Activated CD8-positive, alpha-beta T cell treated with anti-CD3 and anti-CD28 coated beads, Interleukin-2, amount 10 ng/mL, durations not matched to agents 7 days and 5 days (primary cell): ENCODE measurements around the gene PDIK1L. TPM values are rescaled to one million over a fixed set of nuclear protein-coding genes. Genes with fewer than 3 reads are reported as not detected.
"Not testable (repeated sequence)": the region's sequence is repeated elsewhere in the genome, so short reads cannot be mapped to it uniquely, and the experiment has no call there.

Source experiments
- ATAC-seq: fragments of 150-1000 bp; cut with Tn5 transposase; one replicate; pipeline ENCODE4 v1.10.0; 2021; ENCODE audit warnings: moderate library complexity
- CTCF ChIA-PET: fragments of 350-600 bp; sonication (Branson Sonifier 250); formaldehyde crosslinking; loops from one replicate; lab custom pipeline; 2021; ENCODE audit warnings: antibody characterized with exemption; lab: Charles Lee
- POLR2A ChIA-PET: fragments of 350-600 bp; sonication (Branson Sonifier 250); formaldehyde crosslinking; loops from one replicate; lab custom pipeline; 2021; ENCODE audit warnings: antibody characterized with exemption; lab: Charles Lee
- DNase-seq: peaks from one replicate; pipeline ENCODE4 v3.0.0-alpha.2; 2020
- H3K27ac Mint-ChIP-seq: one replicate; pipeline ENCODE4 v1.8.0; 2021; ENCODE audit warnings: mild to moderate bottlenecking, mixed read lengths
- H3K27me3 Mint-ChIP-seq: one replicate; pipeline ENCODE4 v1.8.0; 2021; ENCODE audit warnings: low read depth, mixed read lengths
- H3K36me3 Mint-ChIP-seq: one replicate; pipeline ENCODE4 v1.8.0; 2021; ENCODE audit warnings: low read depth, mixed read lengths
- H3K4me1 Mint-ChIP-seq: one replicate; pipeline ENCODE4 v1.8.0; 2021; ENCODE audit warnings: low read depth, mixed read lengths
- H3K4me3 Mint-ChIP-seq: one replicate; pipeline ENCODE4 v1.8.0; 2021; ENCODE audit warnings: mild to moderate bottlenecking, mixed read lengths
- H3K9me3 Mint-ChIP-seq: one replicate; pipeline ENCODE4 v1.8.0; 2022; ENCODE audit warnings: mixed read lengths; ENCODE audit not compliant: insufficient read depth
- total RNA-seq, 2 experiments: library from RNA; stranded (reverse); gene quantifications; one replicate each; pipeline ENCODE4 v1.2.3, GENCODE V29; 2021

Gene PDIK1L
- total RNA-seq, 2 experiments from 2014 or later = 21.3 to 25.4 TPM

DNA sequence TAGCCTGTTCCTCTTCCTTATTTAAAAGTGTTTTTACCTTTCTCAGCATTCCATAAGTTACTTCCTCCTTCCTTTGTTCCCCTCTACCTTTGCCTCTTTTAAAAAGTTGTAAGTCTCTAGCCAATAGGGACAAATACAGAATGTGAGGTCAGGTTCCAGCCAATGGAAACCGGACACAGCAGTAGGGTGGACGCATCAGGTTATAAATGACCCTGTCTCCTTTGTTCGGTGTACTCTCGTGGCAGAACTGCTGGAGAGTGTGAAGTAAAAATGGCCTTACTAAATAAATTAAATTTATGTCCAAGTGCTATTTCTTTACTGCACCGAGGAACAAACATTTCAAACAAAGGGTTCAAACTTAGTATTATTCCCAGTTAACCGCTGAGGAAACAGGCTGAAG is 18.1 kb upstream of the PDIK1L start:
- DNase-seq, H3K36me3 Mint-ChIP-seq: not testable (repeated sequence)

GRCh38 chr1:26094076-26094669 is 17.5 kb upstream of the PDIK1L start:
- Mint-ChIP-seq H3K4me3 (no peak overlapping the region), H3K27ac (no peak overlapping the region), H3K36me3 (no peaks in the 10 kb centered on the region), H3K4me1 (peaks cover 5% of the 10 kb centered on the region), H3K27me3 (peaks cover 32% of the 10 kb centered on the region), H3K9me3 (no peaks in the 10 kb centered on the region)
- no peak for ATAC-seq
- DNase-seq = no peak
- CTCF ChIA-PET = no interaction called here
- POLR2A ChIA-PET = no interaction called here

More for the DNA sequence above, 18.1 kb upstream of the PDIK1L start:
- H3K27ac Mint-ChIP-seq, POLR2A ChIA-PET, H3K4me3 Mint-ChIP-seq, H3K4me1 Mint-ChIP-seq, CTCF ChIA-PET, ATAC-seq, H3K9me3 Mint-ChIP-seq: not testable (repeated sequence)
- peaks cover 32% of the 10 kb centered on the region for H3K27me3 Mint-ChIP-seq

GRCh38 chr1:26094677-26095383 is 16.8 kb upstream of the PDIK1L start:
- Mint-ChIP-seq H3K9me3 (no peaks in the 10 kb centered on the region), H3K27ac (no peak overlapping the region), H3K4me3 (no peak overlapping the region), H3K27me3 (peaks cover 29% of the 10 kb centered on the region), H3K36me3 (no peaks in the 10 kb centered on the region), H3K4me1 (peaks cover 5% of the 10 kb centered on the region)
- DNase-seq (no peak), ATAC-seq (no peak)
- CTCF ChIA-PET = no interaction called here
- POLR2A ChIA-PET = no interaction called here

DNA sequence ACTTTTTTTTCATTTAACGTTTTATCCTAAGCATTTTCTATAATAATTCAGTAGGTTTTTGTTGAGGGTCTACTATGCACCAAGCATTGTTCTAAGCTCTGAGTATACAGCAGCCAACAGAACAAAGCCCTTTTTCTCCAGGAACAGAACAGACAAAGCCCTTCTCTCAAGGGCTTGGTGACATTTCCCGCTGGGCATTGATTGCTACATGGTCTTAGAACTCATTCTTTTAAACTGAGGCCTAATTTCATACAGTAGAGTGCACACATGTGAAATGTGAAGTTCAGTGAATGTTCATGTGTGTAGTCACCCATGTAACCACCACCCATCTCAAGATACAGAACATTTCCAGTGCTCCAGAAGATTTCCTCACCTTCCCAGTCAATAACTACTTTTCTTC is 15.2 kb upstream of the PDIK1L start:
- Mint-ChIP-seq H3K4me1 (peaks cover 5% of the 10 kb centered on the region), H3K36me3 (no peaks in the 10 kb centered on the region), H3K9me3 (no peaks in the 10 kb centered on the region), H3K27ac (no peak overlapping the region), H3K4me3 (no peak overlapping the region), H3K27me3 (peaks cover 21% of the 10 kb centered on the region)
- ATAC-seq = no peak
- DNase-seq = no peak
- ChIA-PET CTCF (interaction anchor here (0.9 kb wide), 1 partner anchor 201 kb away, joined by 3 read pairs; no protein-coding TSS in a partner anchor), POLR2A (no interaction called here)

GRCh38 chr1:26097696-26098095 is 13.9 kb upstream of the PDIK1L start:
- Mint-ChIP-seq H3K9me3 (no peaks in the 10 kb centered on the region), H3K4me3 (no peak overlapping the region), H3K4me1 (peaks cover 5% of the 10 kb centered on the region), H3K27me3 (peaks cover 18% of the 10 kb centered on the region), H3K36me3 (no peaks in the 10 kb centered on the region), H3K27ac (no peak overlapping the region)
- ChIA-PET CTCF (interaction anchor here (0.7 to 17.6 kb wide), 5 partner anchors 49 to 202 kb away, joined by 3 to 356 read pairs (median 3); partner anchors contain the start of gene CEP85), POLR2A (no interaction called here)
- ATAC-seq (no peak), DNase-seq (no peak)

- no peak overlapping the region for H3K4me3 Mint-ChIP-seq
- H3K27ac Mint-ChIP-seq = no peak overlapping the region
- H3K36me3 Mint-ChIP-seq = no peaks in the 10 kb centered on the region
- H3K27me3 Mint-ChIP-seq = peaks cover 16% of the 10 kb centered on the region
- no peaks in the 10 kb centered on the region for H3K9me3 Mint-ChIP-seq
- ATAC-seq = no peak
- POLR2A ChIA-PET = no interaction called here
- H3K4me1 Mint-ChIP-seq = peaks cover 5% of the 10 kb centered on the region
- no peak for DNase-seq
- CTCF ChIA-PET = interaction anchor here (0.9 to 17.6 kb wide), 2 partner anchors 48 to 203 kb away, joined by 3 to 356 read pairs; no protein-coding TSS in a partner anchor
Measured at GRCh38 chr1:26098602-26099001, 13.0 kb upstream of the PDIK1L start.

DNA sequence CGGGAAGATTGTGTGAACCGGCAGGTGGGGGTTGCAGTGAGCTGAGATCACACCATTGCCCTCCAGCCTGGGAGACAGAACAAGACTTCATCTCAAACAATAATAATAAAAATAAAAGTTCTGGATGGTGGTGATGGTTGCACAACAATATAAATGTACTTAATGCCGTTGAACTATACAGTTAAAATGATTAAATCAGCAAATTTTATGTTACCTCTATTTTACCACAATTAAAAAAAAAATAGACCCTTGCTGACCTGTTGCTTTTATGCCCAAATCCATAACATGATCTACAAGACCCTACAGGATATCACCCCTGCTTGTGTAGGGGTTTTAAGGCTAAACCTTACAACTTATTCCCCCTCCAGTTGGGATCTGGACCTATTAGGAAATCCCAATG is 11.8 kb upstream of the PDIK1L start:
- Mint-ChIP-seq H3K4me1 (peaks cover 8% of the 10 kb centered on the region), H3K27me3 (peaks cover 11% of the 10 kb centered on the region), H3K36me3 (no peaks in the 10 kb centered on the region), H3K27ac (no peak overlapping the region), H3K9me3 (no peaks in the 10 kb centered on the region), H3K4me3 (no peak overlapping the region)
- CTCF ChIA-PET = interaction anchor here (1.4 to 17.6 kb wide), 2 partner anchors 47 to 64 kb away, joined by 4 to 356 read pairs; no protein-coding TSS in a partner anchor
- ATAC-seq = no peak
- DNase-seq = no peak
- POLR2A ChIA-PET = no interaction called here

GRCh38 chr1:26100204-26100603 is 11.4 kb upstream of the PDIK1L start:
- H3K9me3 Mint-ChIP-seq, H3K36me3 Mint-ChIP-seq, H3K4me3 Mint-ChIP-seq, POLR2A ChIA-PET, DNase-seq, ATAC-seq, H3K27ac Mint-ChIP-seq: not testable (repeated sequence)
- Mint-ChIP-seq H3K4me1 (peaks cover 12% of the 10 kb centered on the region), H3K27me3 (peaks cover 11% of the 10 kb centered on the region)
- CTCF ChIA-PET = interaction anchor here (1.3 to 17.6 kb wide), 3 partner anchors 46 to 204 kb away, joined by 4 to 356 read pairs (median 4); no protein-coding TSS in a partner anchor

GRCh38 chr1:26102119-26102518 is 9.5 kb upstream of the PDIK1L start:
- ChIA-PET CTCF (interaction anchor here (0.9 to 17.6 kb wide), 6 partner anchors 44 to 315 kb away, joined by 5 to 356 read pairs (median 7); partner anchors contain the start of gene CEP85), POLR2A (interaction anchor here (1.0 to 1.2 kb wide), 3 partner anchors 25 to 537 kb away, joined by 3 to 5 read pairs (median 4); no protein-coding TSS in a partner anchor)
- Mint-ChIP-seq H3K27me3 (peaks cover 11% of the 10 kb centered on the region), H3K4me3 (no peak overlapping the region), H3K27ac (no peak overlapping the region), H3K4me1 (peaks cover 14% of the 10 kb centered on the region), H3K9me3 (no peaks in the 10 kb centered on the region), H3K36me3 (no peaks in the 10 kb centered on the region)
- no peak for DNase-seq
- ATAC-seq = no peak

DNA sequence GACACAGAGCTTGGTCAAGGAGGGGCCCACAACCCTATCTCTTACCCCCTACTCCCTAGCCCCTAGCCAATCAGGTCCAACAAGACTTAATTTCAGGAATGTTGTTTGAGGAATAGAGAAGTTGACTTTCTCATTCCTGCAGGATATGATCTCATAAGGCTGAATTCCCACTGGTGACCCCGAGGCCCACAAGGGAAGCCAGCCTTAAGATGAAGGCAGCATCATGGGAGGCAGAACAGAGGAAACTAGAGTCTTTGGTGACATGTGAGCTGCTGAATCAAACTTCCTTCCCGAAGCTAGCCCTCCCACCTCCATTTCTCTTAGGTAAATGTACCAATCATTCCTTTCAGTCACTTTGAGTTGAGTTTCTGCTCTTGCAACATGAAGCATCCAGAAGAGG is 9.1 kb upstream of the PDIK1L start:
- Mint-ChIP-seq H3K4me1 (peaks cover 14% of the 10 kb centered on the region), H3K4me3 (no peak overlapping the region), H3K27ac (no peak overlapping the region), H3K36me3 (no peaks in the 10 kb centered on the region), H3K27me3 (peaks cover 11% of the 10 kb centered on the region), H3K9me3 (no peaks in the 10 kb centered on the region)
- ATAC-seq (no peak), DNase-seq (no peak)
- POLR2A ChIA-PET = interaction anchor here (0.6 to 1.2 kb wide), 5 partner anchors 24 to 537 kb away, joined by 3 to 5 read pairs (median 3); no protein-coding TSS in a partner anchor
- CTCF ChIA-PET = interaction anchor here (0.9 to 17.6 kb wide), 8 partner anchors 38 to 314 kb away, joined by 3 to 356 read pairs (median 6); partner anchors contain the start of genes CEP85 and ZNF593

DNA sequence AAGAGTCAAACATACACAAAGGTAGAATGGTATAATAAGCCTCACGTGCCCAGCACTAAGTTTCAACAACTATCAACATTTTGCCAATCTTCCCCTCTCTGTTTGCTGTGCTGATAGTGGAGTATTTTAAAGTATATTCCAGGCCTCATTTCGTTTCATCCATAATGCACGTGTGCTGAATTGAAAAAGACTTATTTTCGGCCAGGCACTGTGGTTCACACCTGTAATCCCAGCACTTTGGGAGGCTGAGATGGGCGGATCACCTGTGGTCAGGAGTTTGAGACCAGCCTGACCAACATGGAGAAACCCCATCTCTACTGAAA is 6.4 kb upstream of the PDIK1L start:
- H3K4me3 Mint-ChIP-seq, H3K9me3 Mint-ChIP-seq, H3K36me3 Mint-ChIP-seq, DNase-seq, ATAC-seq, H3K27ac Mint-ChIP-seq: not testable (repeated sequence)
- Mint-ChIP-seq H3K27me3 (peaks cover 11% of the 10 kb centered on the region), H3K4me1 (peaks cover 14% of the 10 kb centered on the region)
- CTCF ChIA-PET = interaction anchor here (0.7 to 17.6 kb wide), 12 partner anchors 10 to 312 kb away, joined by 3 to 356 read pairs (median 4); no protein-coding TSS in a partner anchor
- POLR2A ChIA-PET = interaction anchor here (1.0 kb wide), 1 partner anchor 40 kb away, joined by 6 read pairs; no protein-coding TSS in a partner anchor
